Measurements from ENCODE around the gene DMXL1. TPM values are rescaled to one million over a fixed set of nuclear protein-coding genes. Genes with fewer than 3 reads are reported as not detected.

DMXL1 gene
- total RNA-seq, 1 experiment from 2014 or later = 30.0 TPM

DNA sequence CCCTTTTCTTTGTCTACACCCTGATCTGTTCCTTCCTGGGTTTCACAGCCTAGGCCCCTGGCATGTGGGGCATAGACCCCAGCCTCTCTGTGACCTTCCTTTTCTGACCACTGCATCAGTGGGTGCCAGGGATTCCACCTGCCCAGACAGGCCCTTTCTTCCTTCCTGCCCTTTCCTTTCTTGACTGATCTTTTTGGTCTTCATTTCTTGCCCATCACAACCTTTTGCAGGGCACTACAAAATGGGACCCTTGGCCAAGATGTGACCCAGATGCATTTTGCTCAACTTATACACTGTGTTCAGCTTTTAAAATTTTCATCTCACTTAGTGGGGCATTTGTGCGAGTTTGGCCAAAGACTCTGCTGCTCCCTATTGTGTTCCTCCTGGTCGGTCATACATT, 211.7 kb downstream of the DMXL1 start:
- intact Hi-C loops (cut with micrococcal nuclease; ENCODE audit: unreplicated experiment) = no loop called here
- ChIA-PET POLR2A (no interaction called here), CTCF (no interaction called here)
- no peak for TF ChIP-seq CTCF (IDR thresholded peaks at IDR 0.05; ENCODE audit: insufficient read depth in 1 of 2, low read depth in 1 of 2, low read length in 1 of 2, severe bottlenecking in 1 of 2, unreplicated experiment in 1 of 2)
- no peak for DNase-seq
- Mint-ChIP-seq H3K9me3 (ENCODE audit: unreplicated experiment) (no peaks in the 10 kb centered on the region), H3K27me3 (ENCODE audit: insufficient read depth, unreplicated experiment) (no peaks in the 10 kb centered on the region), H3K4me1 (ENCODE audit: low read depth, unreplicated experiment) (peaks cover 16% of the 10 kb centered on the region), H3K27ac (ENCODE audit: unreplicated experiment) (no peak overlapping the region), H3K36me3 (ENCODE audit: insufficient read depth, unreplicated experiment) (no peaks in the 10 kb centered on the region), H3K4me3 (ENCODE audit: unreplicated experiment) (no peak overlapping the region)
- H3K27me3 ChIP-seq (replicated peaks; ENCODE audit: control insufficient read depth, insufficient read depth, low read length) = no peaks in the 10 kb centered on the region
- BruUV-seq (replicated peaks) = no TSS peak
- H3K36me3 ChIP-seq (ENCODE audit: control insufficient read depth, insufficient read depth, low read length) = no peaks in the 10 kb centered on the region
- no peak overlapping the region for H3K4me3 ChIP-seq (ENCODE audit: low read depth, low read length)
- H3K9me3 ChIP-seq = no peaks in the 10 kb centered on the region
- H3K4me1 ChIP-seq = peaks cover 9% of the 10 kb centered on the region

GRCh38 chr5:119284031-119284430, 213.1 kb downstream of the DMXL1 start:
- H3K36me3 Mint-ChIP-seq (ENCODE audit: insufficient read depth, unreplicated experiment) = no peaks in the 10 kb centered on the region
- no peak for TF ChIP-seq CTCF (IDR thresholded peaks at IDR 0.05; ENCODE audit: insufficient read depth in 1 of 2, low read depth in 1 of 2, low read length in 1 of 2, severe bottlenecking in 1 of 2, unreplicated experiment in 1 of 2)
- CTCF ChIA-PET = interaction anchor here (0.9 kb wide), 1 partner anchor 134 kb away, joined by 5 read pairs; no protein-coding TSS in a partner anchor

DNA sequence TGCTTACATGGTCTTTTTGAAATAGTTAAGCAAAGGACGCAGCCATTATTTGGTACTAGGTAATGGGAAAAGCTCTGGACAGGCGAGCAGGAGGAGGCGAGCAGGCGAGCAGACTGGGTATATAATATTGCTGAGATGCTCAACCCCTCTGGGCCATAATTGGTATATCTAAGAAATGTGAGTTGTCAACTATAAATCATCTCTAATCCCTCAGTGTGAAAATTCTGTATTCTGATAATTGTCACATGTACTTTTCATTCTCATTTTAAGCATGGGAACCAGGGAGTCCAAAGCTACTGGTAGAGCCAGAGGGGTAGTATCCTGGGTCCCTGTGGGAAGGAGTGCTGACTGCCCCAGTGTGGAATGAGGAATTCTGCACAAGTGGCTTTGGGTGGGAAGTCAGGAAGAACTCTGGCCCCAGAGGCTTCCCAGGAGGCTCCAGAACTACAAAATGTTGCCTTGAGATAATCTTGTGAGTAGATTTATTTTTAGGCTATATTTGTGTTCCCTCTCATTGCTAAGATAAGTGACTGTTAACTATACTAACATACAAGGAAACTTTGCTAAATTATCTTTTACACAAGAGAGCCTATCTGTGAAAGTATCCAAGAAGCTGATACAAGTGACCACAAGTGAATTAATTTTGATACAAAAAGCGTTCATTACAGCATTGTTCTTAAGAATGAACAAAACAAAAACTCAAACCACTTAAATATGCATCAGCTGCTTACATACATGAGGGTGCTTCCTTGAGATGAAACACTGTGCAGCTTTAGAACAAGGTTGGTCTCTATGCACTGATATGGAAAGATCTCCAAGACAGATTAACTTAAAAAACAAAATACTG, 214.4 kb downstream of the DMXL1 start:
- Histone ChIP-seq H3K36me3 (ENCODE audit: control insufficient read depth, insufficient read depth, low read length) (no peaks in the 10 kb centered on the region), H3K4me1 (peaks cover 32% of the 10 kb centered on the region), H3K9me3 (no peaks in the 10 kb centered on the region), H3K27me3 (replicated peaks; ENCODE audit: control insufficient read depth, insufficient read depth, low read length) (no peaks in the 10 kb centered on the region), H3K4me3 (ENCODE audit: low read depth, low read length) (no peak overlapping the region)
- intact Hi-C loops (cut with micrococcal nuclease; ENCODE audit: unreplicated experiment) = no loop called here
- POLR2A ChIA-PET = no interaction called here
- no peak overlapping the region for H3K4me3 Mint-ChIP-seq (ENCODE audit: unreplicated experiment)
- H3K4me1 Mint-ChIP-seq (ENCODE audit: low read depth, unreplicated experiment) = peaks cover 27% of the 10 kb centered on the region
- DNase-seq = no peak
- no peak for TF ChIP-seq CTCF (IDR thresholded peaks at IDR 0.05; ENCODE audit: insufficient read depth in 1 of 2, low read depth in 1 of 2, low read length in 1 of 2, severe bottlenecking in 1 of 2, unreplicated experiment in 1 of 2)
- no TSS peak for BruUV-seq (replicated peaks)
- no peaks in the 10 kb centered on the region for H3K9me3 Mint-ChIP-seq (ENCODE audit: unreplicated experiment)
- H3K27ac Mint-ChIP-seq (ENCODE audit: unreplicated experiment) = no peak overlapping the region
- no peaks in the 10 kb centered on the region for H3K36me3 Mint-ChIP-seq (ENCODE audit: insufficient read depth, unreplicated experiment)
- no peaks in the 10 kb centered on the region for H3K27me3 Mint-ChIP-seq (ENCODE audit: insufficient read depth, unreplicated experiment)
- CTCF ChIA-PET = no interaction called here

More at GRCh38 chr5:119284031-119284430, 213.1 kb downstream of the DMXL1 start:
- Mint-ChIP-seq H3K9me3 (ENCODE audit: unreplicated experiment) (no peaks in the 10 kb centered on the region), H3K4me1 (ENCODE audit: low read depth, unreplicated experiment) (peaks cover 25% of the 10 kb centered on the region), H3K27me3 (ENCODE audit: insufficient read depth, unreplicated experiment) (no peaks in the 10 kb centered on the region), H3K4me3 (ENCODE audit: unreplicated experiment) (no peak overlapping the region), H3K27ac (ENCODE audit: unreplicated experiment) (no peak overlapping the region)
- Histone ChIP-seq H3K27me3 (replicated peaks; ENCODE audit: control insufficient read depth, insufficient read depth, low read length) (no peaks in the 10 kb centered on the region), H3K4me3 (ENCODE audit: low read depth, low read length) (no peak overlapping the region), H3K36me3 (ENCODE audit: control insufficient read depth, insufficient read depth, low read length) (no peaks in the 10 kb centered on the region), H3K4me1 (peaks cover 23% of the 10 kb centered on the region), H3K9me3 (no peaks in the 10 kb centered on the region)
- no TSS peak for BruUV-seq (replicated peaks)
- intact Hi-C loops (cut with micrococcal nuclease; ENCODE audit: unreplicated experiment) = no loop called here
- POLR2A ChIA-PET = no interaction called here
- DNase-seq = no peak
